GM12891 (cell line): ENCODE data around the gene VDAC1.
A peak's percentile ranks its signal among the peaks of the same experiment; 100 is the strongest.

Experiments
- DNase-seq: peaks from one replicate; pipeline ENCODE4 v3.0.0; 2011; ENCODE audit warnings: low spot score; ENCODE audit not compliant: insufficient read length
- FAIRE-seq: peaks from 2 replicates; lab custom pipeline; 2011; peaks lifted over from hg19 to GRCh38; lab: Jason Lieb, UNC
- PAX5 ChIP-seq: IDR thresholded peaks from 2 replicates; pipeline ENCODE4 v1.6.1; 2011; ENCODE audit warnings: low read length, moderate library complexity, mild to moderate bottlenecking; ENCODE audit not compliant: insufficient read depth, severe bottlenecking
- POLR2A ChIP-seq: IDR thresholded peaks from 2 replicates; pipeline ENCODE4 v1.6.1; 2011; ENCODE audit warnings: low read depth, low read length, control low read depth
- POLR2AphosphoS5 ChIP-seq: IDR thresholded peaks from 2 replicates; pipeline ENCODE4 v1.6.1; 2011; ENCODE audit warnings: low read depth, low read length, control low read depth
- POU2F2 ChIP-seq: IDR thresholded peaks from 2 replicates; pipeline ENCODE4 v1.6.1; 2011; ENCODE audit warnings: low read depth, mild to moderate bottlenecking, control low read depth, low read length, moderate library complexity
- SPI1 ChIP-seq: IDR thresholded peaks from 2 replicates; pipeline ENCODE4 v1.6.1; 2011; ENCODE audit warnings: low read depth, low read length, control low read depth
- TAF1 ChIP-seq: IDR thresholded peaks from 2 replicates; pipeline ENCODE4 v1.6.1; 2011; ENCODE audit warnings: low read depth, low read length, control low read depth

Gene VDAC1

GRCh38 chr5:134006115-134006514, 1.3 kb upstream of the VDAC1 start:
- TF ChIP-seq POLR2AphosphoS5 (no peak), PAX5 (no peak), POLR2A (no peak), SPI1 (no peak), TAF1 (no peak), POU2F2 (no peak)
- DNase-seq (no peak), FAIRE-seq (no peak)

GRCh38 chr5:134005417-134006061, 764 bp upstream of the VDAC1 start:
- no peak for TF ChIP-seq SPI1
- no peak for TF ChIP-seq POU2F2
- TF ChIP-seq POLR2A: no peak; the same call in 1 of the 2 replicates
- TF ChIP-seq POLR2AphosphoS5: no peak
- no peak for TF ChIP-seq TAF1
- no peak for TF ChIP-seq PAX5
- peak; percentile 35 for FAIRE-seq
- DNase-seq: peak; percentile 55

- DNase-seq (peak; percentile 53), FAIRE-seq (no peak)
- TF ChIP-seq POLR2AphosphoS5 (peak; percentile 10; the same call in 1 of the 2 replicates), SPI1 (peak; percentile 33; the same call in 1 of the 2 replicates), POLR2A (no peak; the same call in 1 of the 2 replicates), PAX5 (peak; percentile 10), TAF1 (no peak; the same call in 1 of the 2 replicates), POU2F2 (no peak)
Observed at GRCh38 chr5:134003817-134004625, 754 bp downstream of the VDAC1 start.

- no peak for TF ChIP-seq POU2F2
- 0 out of 2 replicates have a peak, but pooled peaks have one; percentile 41 for TF ChIP-seq TAF1
- TF ChIP-seq POLR2AphosphoS5: peak; percentile 58; the same call in 1 of the 2 replicates
- no peak for TF ChIP-seq SPI1
- no peak for TF ChIP-seq PAX5
- FAIRE-seq (no peak), DNase-seq (no peak)
Observed at GRCh38 chr5:134003064-134003816, 1.5 kb downstream of the VDAC1 start.

DNA sequence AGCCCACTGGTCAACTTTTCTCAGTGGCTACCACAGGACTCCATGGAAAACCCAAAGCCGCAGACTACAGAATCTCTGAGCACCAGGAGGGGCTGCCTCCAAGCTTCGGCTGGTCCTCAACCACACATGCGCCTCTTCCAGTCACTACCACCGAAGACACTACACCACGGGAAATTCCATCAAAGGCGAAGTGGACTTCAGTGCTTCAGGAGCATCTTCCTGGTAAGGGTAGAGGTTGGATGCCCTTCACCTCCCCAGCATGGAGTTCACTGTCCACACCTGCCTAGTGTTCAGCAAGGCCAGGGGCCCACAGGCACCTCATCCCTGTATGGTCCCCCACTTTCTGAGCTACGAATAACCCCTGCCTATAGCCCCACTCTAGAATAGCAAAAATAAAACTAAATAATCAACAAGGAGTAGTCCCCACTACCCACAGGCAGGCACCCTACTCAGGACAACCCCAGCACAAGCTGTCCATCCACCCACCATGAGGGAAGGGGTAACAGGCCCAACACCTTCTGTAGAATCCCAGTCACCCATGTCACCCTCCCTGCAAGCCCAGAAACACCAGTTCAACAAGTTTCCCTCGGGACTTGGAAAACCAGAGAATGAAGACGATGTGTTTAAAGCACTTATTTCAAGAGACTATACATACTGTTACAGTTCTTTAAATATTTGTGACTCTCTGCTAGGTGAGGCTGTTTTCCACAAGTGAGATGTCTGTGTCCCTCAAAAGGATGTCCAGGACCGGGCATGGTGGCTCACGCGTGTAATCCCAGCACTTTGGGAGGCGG, 2.6 kb downstream of the VDAC1 start:
- no peak for TF ChIP-seq POLR2AphosphoS5
- TF ChIP-seq POLR2A: peak; percentile 35; the same call in 1 of the 2 replicates
- TF ChIP-seq POU2F2: no peak
- TF ChIP-seq TAF1: no peak
- TF ChIP-seq PAX5: no peak
- FAIRE-seq: no peak
- no peak for DNase-seq

GRCh38 chr5:134000696-134001453, 3.9 kb downstream of the VDAC1 start:
- FAIRE-seq (no peak), DNase-seq (no peak)
- TF ChIP-seq SPI1: no peak

GRCh38 chr5:134000091-134000511, 4.7 kb downstream of the VDAC1 start:
- FAIRE-seq (no peak), DNase-seq (no peak)
- TF ChIP-seq POLR2A (0 out of 2 replicates have a peak, but pooled peaks have one; percentile 8), TAF1 (no peak), POU2F2 (0 out of 2 replicates have a peak, but pooled peaks have one; percentile 46)

- FAIRE-seq (no peak), DNase-seq (no peak)
- TF ChIP-seq POU2F2 (no peak), SPI1 (no peak), TAF1 (no peak), POLR2A (no peak), POLR2AphosphoS5 (no peak), PAX5 (no peak)
Observed at GRCh38 chr5:133998807-133999206, 6.0 kb downstream of the VDAC1 start.
